H1 (cell line): Measurements from ENCODE around the gene ZNF286A. TPM values are rescaled to one million over a fixed set of nuclear protein-coding genes. Genes with fewer than 3 reads are reported as not detected.

Source experiments
- CTCF ChIA-PET: fragments of 300-600 bp; sonication (Branson Sonifier 250); formaldehyde crosslinking; loops from one replicate; lab custom pipeline; 2021; ENCODE audit not compliant: partially characterized antibody; lab: Charles Lee
- POLR2A ChIA-PET: fragments of 300-600 bp; sonication (Branson Sonifier 250); formaldehyde crosslinking; loops from one replicate; lab custom pipeline; 2021; ENCODE audit warnings: inconsistent platforms; ENCODE audit not compliant: partially characterized antibody; lab: Charles Lee
- DNase-seq, 2 experiments: peaks; one replicate each; pipeline versions ENCODE4 v3.0.0 to v3.0.0-alpha.2; 2010 to 2022; ENCODE audit warnings: low spot score in 2 of 2, low read depth in 1 of 2, mixed read lengths in 1 of 2
- FAIRE-seq: peaks from 2 replicates; lab custom pipeline; 2011; peaks lifted over from hg19 to GRCh38; lab: Jason Lieb, UNC
- H2AFZ ChIP-seq: 2 replicates; pipeline ENCODE4 v1.8.1; 2012; ENCODE audit warnings: low read length, inconsistent platforms
- H2AK5ac ChIP-seq: 2 replicates; pipeline ENCODE4 v1.6.1; 2013; ENCODE audit warnings: low read depth, low read length
- H2BK120ac ChIP-seq: replicated peaks from 2 replicates; pipeline ENCODE3; 2013; ENCODE audit warnings: low read depth, low read length, inconsistent platforms
- H2BK12ac ChIP-seq: 2 replicates; pipeline ENCODE4 v1.6.1; 2013; ENCODE audit warnings: low read depth, low read length
- H2BK15ac ChIP-seq: 2 replicates; pipeline ENCODE4 v1.6.1; 2013; ENCODE audit warnings: low read length
- H2BK20ac ChIP-seq: 2 replicates; pipeline ENCODE4 v1.6.1; 2013; ENCODE audit warnings: low read length
- H2BK5ac ChIP-seq: 2 replicates; pipeline ENCODE4 v1.6.1; 2013; ENCODE audit warnings: low read depth, low read length
- H3K14ac ChIP-seq: 2 replicates; pipeline ENCODE4 v1.6.1; 2013; ENCODE audit warnings: inconsistent platforms; ENCODE audit not compliant: insufficient read length
- H3K18ac ChIP-seq: 2 replicates; pipeline ENCODE4 v1.6.1; 2013; ENCODE audit warnings: low read length; ENCODE audit errors: extremely low read depth
- H3K23ac ChIP-seq: 2 replicates; pipeline ENCODE4 v1.6.1; 2013; ENCODE audit warnings: inconsistent platforms; ENCODE audit not compliant: insufficient read length
- H3K23me2 ChIP-seq: 2 replicates; pipeline ENCODE4 v1.6.1; 2013; ENCODE audit warnings: low read depth, low read length
- H3K27ac ChIP-seq: 2 replicates; pipeline ENCODE4 v1.6.1; 2011; ENCODE audit warnings: low read depth, low read length, inconsistent platforms
- H3K27me3 ChIP-seq, 4 experiments: replicated peaks in 1 of 4; 1 replicate in 1 of 4; 2 replicates in 3 of 4; pipeline versions ENCODE4 v1.6.1 to v1.8.1; 2011 to 2013; ENCODE audit warnings: low read length in 3 of 4, mild to moderate bottlenecking in 3 of 4, inconsistent platforms in 2 of 4, mixed read lengths in 2 of 4, moderate library complexity in 1 of 4; ENCODE audit not compliant: control insufficient read depth in 3 of 4, insufficient read depth in 3 of 4; ENCODE audit errors: extremely low read depth in 1 of 4
- H3K36me3 ChIP-seq, 4 experiments: 2 replicates each; pipeline versions ENCODE4 v1.6.1 to v1.8.1; 2011 to 2013; ENCODE audit warnings: mild to moderate bottlenecking in 4 of 4, low read length in 3 of 4, moderate library complexity in 2 of 4, control low read depth in 1 of 4, inconsistent platforms in 1 of 4; ENCODE audit not compliant: insufficient read depth in 4 of 4, control insufficient read depth in 2 of 4
- H3K4ac ChIP-seq: replicated peaks from 2 replicates; pipeline ENCODE3; 2013; ENCODE audit warnings: low read length, low read depth, mixed read lengths, inconsistent platforms; ENCODE audit not compliant: insufficient read length
- H3K4me1 ChIP-seq, 4 experiments: replicated peaks in 1 of 4; 1 replicate in 1 of 4; 2 replicates in 3 of 4; pipeline versions ENCODE4 v1.6.1 to v1.8.1; 2011 to 2013; ENCODE audit warnings: low read length in 3 of 4, inconsistent platforms in 2 of 4, mixed read lengths in 1 of 4; ENCODE audit not compliant: insufficient read depth in 4 of 4, control insufficient read depth in 3 of 4
- H3K4me2 ChIP-seq, 2 experiments: 2 replicates each; pipeline versions ENCODE4 v1.6.1 to v1.8.1; 2011 to 2013; ENCODE audit warnings: low read depth in 2 of 2, low read length in 2 of 2, control low read depth in 1 of 2, inconsistent platforms in 1 of 2, mild to moderate bottlenecking in 1 of 2; ENCODE audit not compliant: insufficient read depth in 1 of 2
- H3K4me3 ChIP-seq, 4 experiments: fragments of 200-600, 300-600 bp in 1 of 4; sonication (generic), shearing (Covaris generic), sonication (Bioruptor Twin) in 1 of 4; 2 replicates each; pipeline versions ENCODE4 v1.5.1 to v1.8.1; 2011 to 2016; ENCODE audit warnings: low read length in 4 of 4, low read depth in 3 of 4, control low read depth in 2 of 4, inconsistent platforms in 2 of 4, mild to moderate bottlenecking in 2 of 4, mixed read lengths in 1 of 4, moderate library complexity in 1 of 4; ENCODE audit not compliant: insufficient read depth in 2 of 4; ENCODE audit errors: extremely low read depth in 1 of 4
- H3K56ac ChIP-seq: replicated peaks from 2 replicates; pipeline ENCODE3; 2013; ENCODE audit warnings: low read depth, mild to moderate bottlenecking, mixed read lengths, low read length, inconsistent platforms; ENCODE audit not compliant: insufficient read length
- H3K79me1 ChIP-seq: 2 replicates; pipeline ENCODE4 v1.6.1; 2013; ENCODE audit warnings: low read depth, low read length, control low read depth
- H3K79me2 ChIP-seq, 2 experiments: 2 replicates each; pipeline versions ENCODE4 v1.6.1 to v1.8.1; 2012 to 2013; ENCODE audit warnings: low read length in 2 of 2, mild to moderate bottlenecking in 2 of 2, inconsistent platforms in 1 of 2; ENCODE audit not compliant: insufficient read depth in 2 of 2, control insufficient read depth in 1 of 2
- H3K9ac ChIP-seq, 4 experiments: replicated peaks in 1 of 4; 1 replicate in 1 of 4; 2 replicates in 3 of 4; pipeline versions ENCODE4 v1.6.1 to v1.8.1; 2011 to 2013; ENCODE audit warnings: low read depth in 3 of 4, low read length in 3 of 4, control low read depth in 2 of 4, mild to moderate bottlenecking in 2 of 4, moderate library complexity in 2 of 4, inconsistent platforms in 1 of 4; ENCODE audit errors: extremely low read depth in 1 of 4
- H3K9me3 ChIP-seq, 2 experiments: 2 replicates each; pipeline versions ENCODE4 v1.6.1 to v1.8.1; 2012 to 2013; ENCODE audit warnings: mild to moderate bottlenecking in 2 of 2, moderate library complexity in 2 of 2, control low read depth in 1 of 2, inconsistent platforms in 1 of 2, low read depth in 1 of 2, low read length in 1 of 2, mixed read lengths in 1 of 2; ENCODE audit not compliant: insufficient read depth in 2 of 2
- H4K20me1 ChIP-seq, 2 experiments: replicated peaks in 1 of 2; 2 replicates each; pipeline versions ENCODE3 to v1.8.1; 2011 to 2013; ENCODE audit warnings: inconsistent platforms in 2 of 2, low read length in 2 of 2, mild to moderate bottlenecking in 1 of 2; ENCODE audit not compliant: insufficient read depth in 2 of 2, control insufficient read depth in 1 of 2
- H4K5ac ChIP-seq: 2 replicates; pipeline ENCODE4 v1.6.1; 2013; ENCODE audit warnings: low read length, low read depth, mixed read lengths, inconsistent platforms; ENCODE audit not compliant: insufficient read length
- H4K8ac ChIP-seq: 2 replicates; pipeline ENCODE4 v1.8.0; 2013; ENCODE audit warnings: mild to moderate bottlenecking, moderate library complexity, low read length, inconsistent platforms; ENCODE audit not compliant: insufficient read depth; ENCODE audit errors: extremely low read depth
- H4K91ac ChIP-seq: replicated peaks from 2 replicates; pipeline ENCODE3; 2013; ENCODE audit warnings: low read length, mixed read lengths, inconsistent platforms; ENCODE audit not compliant: insufficient read length
- CEBPB ChIP-seq: IDR thresholded peaks from 2 replicates; pipeline ENCODE4 v1.6.1; 2012; ENCODE audit warnings: low read depth, low read length
- EGR1 ChIP-seq: IDR thresholded peaks from 2 replicates; pipeline ENCODE4 v1.6.1; 2011; ENCODE audit warnings: low read depth, low read length, borderline replicate concordance
- WGBS, 2 experiments: shearing (Covaris generic) in 1 of 2; methylation state at CpG; one replicate each; pipeline versions ENCODE4 v1.1.6 to v1.1.7; 2013 to 2015; ENCODE audit warnings: low lambda C conversion rate in 2 of 2, mixed read lengths in 2 of 2, inconsistent platforms in 1 of 2, low coverage in 1 of 2, missing lambda C conversion rate in 1 of 2; ENCODE audit not compliant: insufficient replicate concordance in 2 of 2, insufficient coverage in 1 of 2, insufficient read length in 1 of 2; ENCODE audit errors: extremely low coverage in 1 of 2, missing lambda C conversion rate in 1 of 2; 5-methylcytosine and 5-hydroxymethylcytosine counted together
- polyA plus RNA-seq, 7 experiments: library from polyadenylated mRNA; depleted of rRNA in 3 of 7; stranded (reverse) in 5 of 7; unstranded in 2 of 7; fragments of >200 nt in 5 of 7; fragments of 200-250 nt in 2 of 7; gene quantifications; 1 replicate in 5 of 7; 2 replicates in 1 of 7; 4 replicates in 1 of 7; pipeline versions ENCODE4 v1.2.1 to v1.2.3, GENCODE V29; 2011 to 2013; ENCODE audit warnings: missing spikeins in 2 of 7, mixed read lengths in 2 of 7
- total RNA-seq: library from RNA; stranded (reverse); fragmentation: NEBNext Ultra II Directional; extraction: Animal tissue kit (Norgen Biotek cat#: 25700); gene quantifications from 2 replicates; pipeline ENCODE4 v1.2.1, GENCODE V29; 2021

The ZNF286A gene
- total and polyA plus RNA-seq, 2 of the 8 experiments (the other 6 are each of a cell fraction or from before 2014, with no cell fraction given), result 18.2 to 100.0 TPM

- FAIRE-seq (no peak), DNase-seq (no peak)
- Histone ChIP-seq H4K20me1 (no peaks in the 10 kb centered on the region), H2BK15ac (no peak overlapping the region), H4K91ac (no peak overlapping the region), H2BK12ac (no peak overlapping the region), H3K27ac (no peak overlapping the region), H3K4me2 (no peak overlapping the region), H3K4me3 (no peak overlapping the region), H3K79me2 (no peaks in the 10 kb centered on the region), H4K5ac (no peak overlapping the region), H2AFZ (no peak overlapping the region), H3K9me3 (no peaks in the 10 kb centered on the region), H2BK20ac (no peak overlapping the region), H3K27me3 (no peaks in the 10 kb centered on the region), H3K18ac (no peak overlapping the region), H3K56ac (no peak overlapping the region), H3K36me3 (peaks cover 0 to 10% (median 6%) of the 10 kb centered on the region in 4 experiments; a peak in 5 of 8 replicates), H3K4ac (no peak overlapping the region), H3K23ac (no peak overlapping the region), H3K9ac (no peak overlapping the region), H2BK120ac (no peak overlapping the region), H4K8ac (no peak overlapping the region), H2BK5ac (no peak overlapping the region), H2AK5ac (no peak overlapping the region), H3K23me2 (no peaks in the 10 kb centered on the region), H3K14ac (no peak overlapping the region), H3K4me1 (peaks cover 0 to 2% (median 0%) of the 10 kb centered on the region in 4 experiments; a peak in 1 of 7 replicates), H3K79me1 (no peaks in the 10 kb centered on the region)
- POLR2A ChIA-PET, result interaction anchor here (1.6 kb wide), 1 partner anchor 9 kb away, joined by 3 read pairs; no protein-coding TSS in a partner anchor
- 99% methylated on average over 6 of the region's 6 CpGs; no CpG with 5 or more reads in 1 of the 2 experiments for WGBS, 2 experiments
- CTCF ChIA-PET, result interaction anchor here (0.8 kb wide), 1 partner anchor 11 kb away, joined by 3 read pairs; no protein-coding TSS in a partner anchor
- TF ChIP-seq EGR1 (no peak), CEBPB (no peak)
Measured at GRCh38 chr17:15659236-15659635, 40.3 kb upstream of the ZNF286A start.
